ENCODE data around the gene GXYLT2.
A peak's percentile ranks its signal among the peaks of the same experiment; 100 is the strongest.
"Not testable (repeated sequence)": the region's sequence is repeated elsewhere in the genome, so short reads cannot be mapped to it uniquely, and the experiment has no call there.

Gene GXYLT2

DNA sequence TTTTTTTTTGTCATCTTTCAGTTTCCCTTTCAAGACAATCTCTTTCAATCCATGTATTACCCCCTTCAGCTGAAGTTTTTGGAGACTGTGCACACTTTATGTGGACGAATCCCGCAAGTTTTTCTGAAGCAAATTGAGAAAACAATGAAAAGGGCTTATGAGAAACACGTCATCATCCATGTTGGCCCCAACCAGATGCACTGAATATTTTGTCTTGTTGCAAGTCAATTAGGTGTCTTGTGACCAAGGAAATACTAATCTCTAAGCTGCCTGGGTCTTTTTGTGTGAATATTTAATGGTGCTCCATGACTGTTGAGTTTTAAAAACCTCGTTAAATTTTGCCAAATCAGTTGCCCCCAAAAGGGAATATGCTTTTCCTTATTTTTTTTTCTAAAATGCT is 87.1 kb downstream of the GXYLT2 start:
- no peak for DNase-seq (ENCODE audit: low read depth)

DNA sequence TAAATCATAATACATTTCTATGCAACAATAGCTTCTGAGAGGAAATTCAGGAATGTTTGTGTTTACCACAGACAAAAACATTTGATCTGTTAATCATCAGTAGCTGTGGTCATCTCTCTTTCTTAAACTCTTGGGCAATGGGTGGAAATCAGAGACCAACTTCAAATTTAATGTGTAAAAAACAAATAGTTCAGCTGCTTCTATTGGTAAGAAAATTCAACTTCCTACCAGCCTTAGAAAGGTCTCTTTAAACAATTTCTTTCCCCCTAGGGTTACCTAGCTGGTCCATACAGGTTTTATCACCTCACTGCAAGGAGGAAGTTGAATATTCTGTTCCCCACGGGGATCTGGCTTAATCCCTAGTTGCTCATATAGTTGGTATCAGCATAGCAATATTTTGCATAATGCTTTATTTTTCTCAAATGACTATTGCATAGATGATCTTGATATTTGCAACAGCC is 88.5 kb downstream of the GXYLT2 start:
- no peak for DNase-seq (ENCODE audit: low read depth)

DNA sequence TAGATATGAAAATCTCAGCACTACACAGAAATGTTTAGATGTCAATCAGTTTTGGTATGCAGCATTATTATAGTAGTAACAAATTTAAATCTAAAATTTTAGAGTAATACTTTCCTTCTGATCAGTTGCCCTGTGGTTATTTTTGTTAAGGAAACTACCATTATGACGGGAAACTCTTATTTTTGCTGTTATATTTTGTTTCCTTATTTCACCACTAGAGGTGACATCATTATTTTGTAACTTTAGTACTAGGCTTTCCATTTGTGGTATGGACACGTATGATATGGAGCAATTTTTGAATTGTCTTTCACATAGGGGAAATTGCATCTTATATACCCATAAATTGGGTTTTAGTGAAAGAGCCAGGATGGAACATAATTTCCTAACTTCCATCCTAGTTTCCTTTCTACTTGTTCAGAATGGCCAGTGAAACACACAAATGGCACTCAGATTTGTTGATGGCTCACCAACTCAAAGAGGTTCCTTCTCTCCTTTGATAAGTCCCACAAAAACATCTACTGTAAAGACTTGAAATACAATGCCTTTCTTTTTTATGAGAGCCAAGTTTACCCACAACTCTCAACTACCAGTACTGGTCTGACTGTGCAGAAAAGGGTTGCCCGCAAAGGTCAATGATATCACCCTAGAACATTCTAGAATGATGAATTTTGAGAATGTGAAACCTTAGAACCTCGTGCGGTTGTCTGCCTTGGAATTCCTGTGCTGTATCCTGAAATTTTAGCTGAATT is 89.4 kb downstream of the GXYLT2 start:
- no peak for DNase-seq (ENCODE audit: low read depth)

DNA sequence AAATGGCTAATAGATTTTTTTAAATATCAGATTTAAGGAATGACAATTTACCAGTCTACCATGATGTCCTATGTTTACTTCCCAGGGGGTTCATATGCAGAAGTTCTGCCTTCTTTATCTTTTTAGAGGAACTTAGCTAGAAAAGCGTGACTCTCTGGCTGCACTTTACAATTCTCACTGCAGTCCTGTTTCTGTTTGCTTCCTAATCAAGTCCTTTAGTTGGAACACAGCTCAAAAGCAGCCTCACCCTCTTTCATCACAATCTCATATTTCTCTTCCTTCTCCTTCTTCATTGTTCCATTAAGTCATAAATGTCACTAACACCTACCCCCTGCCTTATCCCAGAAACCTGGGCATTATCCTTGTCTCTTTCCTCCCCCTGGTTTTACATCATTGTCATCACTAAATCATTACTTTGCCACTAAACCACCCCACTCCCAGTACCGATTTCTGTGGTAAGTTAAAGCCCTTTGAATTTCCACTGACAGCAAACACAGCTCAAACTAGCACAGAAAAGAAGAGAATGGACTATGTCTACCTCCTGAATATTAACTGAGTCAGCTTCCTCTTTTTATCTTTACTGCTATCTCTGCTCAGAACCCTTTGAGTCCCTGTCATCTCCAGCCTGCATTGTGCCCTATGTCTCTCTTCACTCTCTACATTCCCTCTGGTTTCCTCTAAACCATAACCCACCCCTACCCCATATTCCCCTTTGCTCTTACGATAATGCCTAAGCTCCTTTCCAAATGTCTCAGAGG is 94.9 kb downstream of the GXYLT2 start:
- no peak for DNase-seq (ENCODE audit: low read depth)

DNA sequence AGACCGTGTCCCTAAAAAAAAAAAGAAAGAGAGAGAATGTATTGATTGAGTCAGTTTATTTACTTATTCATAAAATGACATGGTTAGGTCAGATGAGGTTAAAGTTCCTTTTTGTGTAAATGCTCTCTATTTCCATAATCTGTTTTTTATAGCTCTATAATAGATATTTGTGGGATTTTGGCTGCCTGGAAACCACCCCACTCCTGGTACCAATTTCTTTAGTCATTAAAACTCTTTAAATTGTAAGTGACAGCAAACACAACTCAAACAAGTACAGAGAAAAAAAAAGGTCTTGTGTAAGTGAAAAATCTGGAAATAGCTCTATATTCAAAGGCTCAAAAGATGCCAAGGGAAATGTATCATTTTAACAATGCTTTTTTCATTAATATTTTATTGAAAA is 97.7 kb downstream of the GXYLT2 start:
- DNase-seq (ENCODE audit: low read depth): no peak

DNA sequence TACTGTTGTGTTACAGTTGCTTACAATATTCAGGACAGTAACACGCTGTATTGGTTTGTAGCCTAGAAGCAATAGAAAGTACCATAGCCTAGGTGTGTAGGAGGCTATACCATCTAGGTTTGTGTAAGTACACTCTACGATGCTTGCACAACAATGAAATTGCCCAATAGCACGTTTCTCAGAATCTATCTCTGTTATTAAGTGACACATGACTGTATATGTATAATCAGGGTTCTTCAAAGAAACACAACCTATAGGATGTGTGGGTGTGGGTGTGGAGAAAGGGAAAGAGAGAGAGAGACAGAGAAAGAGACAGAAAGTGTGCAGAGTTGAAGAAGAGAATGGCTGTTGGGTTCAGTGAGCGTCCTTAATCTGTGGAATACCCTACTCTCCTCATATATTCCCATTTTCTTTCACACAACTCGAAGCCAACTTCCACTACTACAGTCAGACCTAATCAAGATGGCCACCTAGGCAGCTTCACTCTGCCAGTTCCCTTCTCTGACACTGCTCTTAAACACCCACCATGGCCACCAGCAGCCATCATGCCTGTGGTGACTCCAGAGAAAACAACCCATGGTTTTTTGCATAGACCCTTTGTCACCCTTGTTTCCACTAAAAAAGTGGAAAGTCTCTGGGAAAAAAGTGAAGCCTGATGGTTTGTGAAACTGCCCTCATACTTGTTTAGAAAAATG is 103.0 kb downstream of the GXYLT2 start:
- no peak for DNase-seq (ENCODE audit: low read depth)

DNA sequence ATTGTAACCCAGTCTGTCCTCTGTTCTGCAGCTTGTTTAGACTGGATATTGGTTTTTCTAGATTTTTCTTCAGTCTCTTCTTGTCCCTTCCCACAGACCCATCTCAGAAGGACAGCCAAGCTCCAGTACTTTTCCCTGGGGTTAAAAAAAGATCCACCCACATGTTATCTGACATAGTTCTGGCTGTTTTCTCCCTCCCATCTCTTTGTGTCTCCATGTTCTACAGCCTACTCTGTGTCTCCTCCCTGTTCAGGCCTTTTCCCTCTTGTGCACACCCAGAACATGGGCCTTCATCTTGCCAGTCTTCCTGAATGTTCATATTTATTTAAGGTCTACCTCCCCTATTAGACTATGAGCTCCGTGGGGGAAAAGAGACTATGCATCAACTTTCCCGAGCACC is 103.7 kb downstream of the GXYLT2 start:
- DNase-seq (ENCODE audit: low read depth): no peak

DNA sequence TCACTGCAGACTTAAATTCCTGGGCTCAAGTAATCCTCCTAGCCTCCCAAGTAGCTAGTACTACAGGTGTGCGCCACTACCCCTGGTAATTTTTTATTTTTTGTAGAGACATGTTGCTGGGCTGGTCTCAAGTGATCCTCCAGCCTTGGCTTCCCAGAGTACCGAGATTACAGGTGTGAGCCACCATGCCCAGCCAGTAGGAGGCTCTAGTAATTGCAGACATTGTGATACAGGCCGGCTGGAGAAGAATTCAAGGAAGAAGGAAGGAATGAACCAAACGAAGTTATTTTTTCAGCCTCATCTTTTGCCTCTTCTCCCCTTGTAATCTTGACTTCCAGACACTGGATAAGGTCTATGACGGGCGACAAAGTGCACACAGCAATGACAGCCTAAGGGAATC is 105.5 kb downstream of the GXYLT2 start:
- DNase-seq (ENCODE audit: low read depth): no peak

DNA sequence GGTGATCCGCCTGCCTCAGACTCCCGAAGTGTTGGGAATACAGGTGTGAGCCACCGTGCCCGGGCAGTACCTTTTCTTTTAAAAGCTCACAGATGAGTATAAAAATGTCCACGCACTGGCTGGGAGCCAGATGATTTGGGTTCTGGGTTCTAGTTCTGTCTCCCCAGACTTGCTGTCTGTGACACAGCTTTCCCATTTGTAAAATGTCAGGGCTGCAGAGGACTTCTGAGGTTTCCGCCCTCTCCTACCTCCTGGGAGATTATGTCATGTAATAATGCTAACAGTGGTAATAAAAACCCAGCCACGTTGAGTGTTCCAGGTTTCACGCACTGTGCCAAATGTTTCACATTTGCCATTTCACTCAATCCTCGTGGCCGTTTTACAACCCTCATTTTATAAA is 107.5 kb downstream of the GXYLT2 start:
- no peak for DNase-seq (ENCODE audit: low read depth)

DNA sequence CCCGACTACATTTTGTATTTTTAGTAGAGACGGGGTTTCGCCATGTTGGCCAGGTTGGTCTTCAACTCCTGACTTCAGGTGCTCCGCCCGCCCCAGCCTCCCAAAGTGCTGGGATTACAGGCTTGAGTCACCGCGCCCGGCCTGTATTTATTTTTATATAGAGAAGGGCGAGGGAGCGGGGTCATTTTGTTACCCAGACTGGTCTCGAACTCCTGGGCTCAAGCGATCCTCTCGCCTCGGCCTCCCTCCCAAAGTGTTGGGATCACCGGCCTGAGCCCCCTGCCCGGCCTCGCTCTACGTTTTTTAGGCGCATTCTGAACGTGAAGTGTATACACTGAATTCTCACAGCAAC is 108.3 kb downstream of the GXYLT2 start:
- DNase-seq (ENCODE audit: low read depth): no peak

DNA sequence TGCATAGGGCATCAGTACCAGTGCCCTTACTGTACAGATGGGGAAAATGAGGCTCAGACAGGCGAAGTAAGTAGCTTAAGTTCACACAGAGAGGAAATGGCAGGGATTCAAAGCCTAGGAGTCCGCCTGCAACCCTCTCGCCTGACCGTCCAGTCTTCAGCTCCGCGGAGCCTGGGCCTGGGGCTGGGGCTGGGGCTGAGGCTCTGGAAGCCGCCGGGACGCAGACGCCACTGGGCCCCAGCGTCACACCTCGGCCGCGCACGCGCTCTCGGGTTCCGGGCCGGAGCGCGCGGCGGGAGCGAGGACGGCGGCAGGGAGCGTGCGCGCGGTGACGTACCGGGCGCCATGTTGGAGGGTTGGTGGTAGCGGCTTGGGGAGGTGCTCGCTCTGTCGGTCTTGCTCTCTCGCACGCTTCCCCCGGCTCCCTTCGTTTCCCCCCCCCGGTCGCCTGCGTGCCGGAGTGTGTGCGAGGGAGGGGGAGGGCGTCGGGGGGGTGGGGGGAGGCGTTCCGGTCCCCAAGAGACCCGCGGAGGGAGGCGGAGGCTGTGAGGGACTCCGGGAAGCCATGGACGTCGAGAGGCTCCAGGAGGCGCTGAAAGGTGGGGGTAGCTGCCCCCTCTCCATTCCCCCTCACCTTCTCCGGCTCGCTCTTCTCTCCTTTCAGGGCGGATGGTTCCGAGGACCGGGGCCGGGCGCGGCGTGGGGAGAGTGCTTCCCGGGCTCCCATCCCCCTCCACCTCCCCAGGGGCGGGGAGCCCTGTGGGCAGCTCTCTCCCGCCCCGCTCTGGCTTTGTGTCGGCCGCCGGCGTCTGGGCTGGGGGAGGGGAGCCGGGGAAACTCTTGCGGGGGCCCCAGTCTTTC is 108.9 kb downstream of the GXYLT2 start, which contains the start of gene PPP4R2:
PPP4R2 (plus strand) TSS at position 339 of the 861 bp plus-strand sequence; CDS start at position 566, 227 bp downstream.
- peak; percentile 92 for DNase-seq (ENCODE audit: low read depth)

DNA sequence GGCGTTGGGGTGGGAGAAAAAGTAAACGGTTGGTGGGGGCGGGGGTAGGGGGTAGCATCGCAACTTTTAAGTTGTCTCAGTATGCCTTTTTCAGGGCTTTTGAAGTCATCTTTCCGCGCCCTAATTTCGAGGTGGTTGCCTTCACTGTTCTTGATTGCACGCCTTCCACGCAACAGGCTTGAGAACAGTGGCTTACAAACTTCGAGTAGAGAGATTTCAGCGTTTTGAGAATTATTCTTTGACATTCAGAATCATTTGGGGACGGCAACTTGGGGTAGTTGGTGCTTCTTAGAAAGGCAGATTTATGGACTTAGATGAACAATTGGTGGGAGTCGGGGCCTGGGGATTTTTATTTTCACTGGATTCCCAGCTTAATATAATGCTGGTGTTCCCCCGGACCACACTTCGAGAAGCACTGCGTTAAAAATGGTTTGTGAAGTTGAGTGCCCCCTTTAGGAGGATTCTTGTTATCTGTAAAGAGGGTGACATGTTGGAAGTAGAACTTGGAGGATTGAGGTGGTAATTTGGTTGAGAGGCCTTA is 109.6 kb downstream of the GXYLT2 start:
- no peak for DNase-seq (ENCODE audit: low read depth)

DNA sequence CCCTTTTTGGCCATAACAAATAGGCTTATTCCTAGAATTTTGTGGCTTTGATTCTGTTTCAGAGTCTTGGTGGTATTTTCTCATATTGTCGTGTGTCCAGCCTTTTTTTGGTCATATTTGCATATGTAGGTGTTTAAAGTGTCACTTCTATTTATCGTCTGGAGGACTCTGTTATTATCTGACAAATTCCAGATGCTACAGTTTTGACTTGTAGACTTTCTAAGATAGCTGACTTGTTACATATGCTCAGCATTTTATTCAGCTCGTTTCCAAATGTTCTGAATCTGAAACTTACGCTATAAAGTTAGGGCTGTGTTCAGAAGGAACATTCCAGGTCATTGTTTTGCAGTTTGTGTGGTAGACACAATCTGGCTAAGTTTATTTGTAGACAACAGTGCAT is 110.6 kb downstream of the GXYLT2 start:
- DNase-seq (ENCODE audit: low read depth): no peak

DNA sequence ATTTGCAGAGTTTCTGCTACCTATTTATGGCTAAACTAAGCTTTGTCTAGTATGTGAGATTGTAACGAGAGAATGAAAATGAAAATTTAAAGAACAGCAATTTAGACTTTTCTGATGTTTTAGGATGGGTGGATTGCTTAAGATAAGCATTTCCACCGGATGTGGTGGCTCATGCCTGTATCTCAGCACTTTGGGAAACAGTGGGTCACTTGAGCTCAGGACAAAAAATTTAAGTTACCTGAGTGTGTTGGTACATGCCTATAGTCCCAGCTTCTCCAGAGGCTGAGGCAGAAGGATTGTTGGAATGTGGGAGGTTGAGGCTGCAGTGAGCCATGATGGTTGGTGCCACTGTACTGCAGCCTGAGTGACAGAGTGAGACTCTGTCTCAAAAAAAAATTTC is 112.1 kb downstream of the GXYLT2 start:
- DNase-seq (ENCODE audit: low read depth): no peak

DNA sequence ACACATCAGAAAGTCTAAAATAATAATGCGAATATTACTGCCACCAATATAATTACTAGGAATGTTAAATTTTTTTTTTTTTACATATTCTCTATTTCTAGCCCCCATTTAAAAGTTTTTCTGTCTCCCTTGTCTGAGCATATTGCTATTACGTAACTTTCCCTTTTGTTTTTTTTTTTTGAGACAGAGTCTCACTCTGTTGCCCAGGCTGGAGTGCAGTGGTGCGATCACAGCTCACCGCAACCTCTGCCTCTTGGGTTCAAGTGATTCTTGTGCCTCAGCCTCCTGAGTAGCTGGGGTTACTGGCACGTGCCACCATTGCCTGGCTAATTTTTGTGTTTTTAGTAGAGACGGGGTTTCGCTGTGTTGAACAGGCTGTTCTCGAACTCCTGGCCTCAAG is 115.2 kb downstream of the GXYLT2 start:
- not testable (repeated sequence) for DNase-seq (ENCODE audit: low read depth)

DNA sequence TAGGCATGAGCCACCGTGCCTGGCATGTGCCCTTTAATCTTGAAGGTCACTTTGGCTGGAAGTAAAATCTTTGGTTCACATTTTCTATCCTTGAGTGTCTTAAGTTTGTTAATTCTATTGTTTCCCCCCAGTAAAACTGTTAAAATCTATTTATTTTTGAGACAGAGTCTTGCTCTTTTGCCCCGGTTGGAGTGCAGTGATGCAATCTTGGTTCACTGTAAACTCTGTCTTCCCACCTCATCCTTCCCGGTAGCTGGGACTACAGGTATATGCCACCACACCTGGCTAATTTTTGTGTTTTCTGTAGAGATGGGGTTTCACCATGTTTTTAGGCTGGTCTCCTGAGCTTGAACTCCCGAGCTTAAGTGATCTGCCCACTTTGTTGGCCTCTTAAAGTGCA is 116.5 kb downstream of the GXYLT2 start:
- DNase-seq (ENCODE audit: low read depth): no peak

DNA sequence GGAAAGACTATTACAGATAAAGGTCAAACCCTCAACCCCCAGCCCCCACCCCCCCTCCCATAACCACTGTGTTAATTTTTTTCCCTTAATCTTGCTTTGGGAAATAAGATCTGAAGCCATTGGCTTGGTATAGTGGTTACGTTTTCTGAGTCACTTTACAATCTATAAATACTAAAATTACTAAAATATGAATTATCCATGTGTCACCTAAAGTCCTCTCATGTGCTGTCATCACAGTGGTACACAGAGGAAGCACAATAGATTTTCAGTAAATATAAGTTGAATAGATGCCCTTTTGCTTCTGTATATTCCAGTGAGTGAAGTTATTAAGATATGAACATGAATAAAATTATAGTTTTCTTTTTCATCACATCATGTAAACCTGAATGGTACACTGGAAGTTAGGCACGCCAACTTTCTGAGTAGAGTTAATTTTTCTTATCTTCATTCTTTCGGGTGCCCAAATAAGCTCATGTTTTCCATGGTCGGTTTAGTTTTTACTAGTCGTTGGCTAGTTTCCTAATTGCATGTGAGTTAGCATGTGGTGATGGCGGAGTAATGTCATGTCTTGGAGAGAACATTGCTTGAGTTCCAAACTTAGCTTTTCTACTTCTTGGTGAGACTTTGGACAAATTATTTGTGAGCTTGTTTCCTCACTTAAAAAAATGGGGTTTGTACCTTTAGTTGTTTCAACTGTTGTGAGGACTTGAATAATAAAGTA is 120.3 kb downstream of the GXYLT2 start:
- DNase-seq (ENCODE audit: low read depth): no peak

DNA sequence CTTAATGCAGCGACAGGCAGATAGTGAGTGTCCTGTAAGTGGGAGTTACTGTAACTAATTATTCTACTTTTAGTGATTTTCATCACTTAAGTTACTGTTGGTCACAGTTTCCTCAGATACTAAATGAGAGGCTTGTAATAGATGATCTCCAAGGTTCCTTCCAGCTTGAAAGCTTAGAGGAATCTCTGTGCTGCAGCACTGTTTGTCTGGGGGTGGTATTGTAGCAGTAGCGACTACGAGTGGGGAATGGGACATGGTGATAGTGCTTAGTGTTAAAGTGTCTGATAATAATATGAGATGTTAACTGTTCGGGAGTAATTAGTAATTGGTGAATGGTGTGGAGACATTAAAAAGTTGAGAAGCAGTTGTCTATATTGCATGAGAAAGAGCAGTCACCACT is 121.2 kb downstream of the GXYLT2 start:
- DNase-seq (ENCODE audit: low read depth): no peak

DNA sequence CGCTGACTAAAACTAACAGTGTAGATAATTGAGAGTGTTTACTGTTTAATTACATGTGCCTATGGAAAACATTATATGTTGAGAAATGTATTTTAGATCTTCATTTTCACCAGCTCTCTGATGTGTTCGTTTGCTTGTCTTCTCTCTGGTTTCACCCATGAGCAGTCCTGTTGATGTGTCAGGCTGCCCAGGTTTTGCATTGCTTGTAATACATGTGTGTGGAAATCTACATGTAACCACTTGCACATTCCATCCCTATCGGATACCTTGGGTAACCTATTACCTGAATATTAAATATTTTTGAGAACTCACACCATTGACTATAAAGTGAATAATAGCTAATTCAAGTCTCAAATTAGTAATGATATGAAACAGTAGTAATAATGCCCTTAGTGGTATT is 121.9 kb downstream of the GXYLT2 start:
- DNase-seq (ENCODE audit: low read depth): no peak

DNA sequence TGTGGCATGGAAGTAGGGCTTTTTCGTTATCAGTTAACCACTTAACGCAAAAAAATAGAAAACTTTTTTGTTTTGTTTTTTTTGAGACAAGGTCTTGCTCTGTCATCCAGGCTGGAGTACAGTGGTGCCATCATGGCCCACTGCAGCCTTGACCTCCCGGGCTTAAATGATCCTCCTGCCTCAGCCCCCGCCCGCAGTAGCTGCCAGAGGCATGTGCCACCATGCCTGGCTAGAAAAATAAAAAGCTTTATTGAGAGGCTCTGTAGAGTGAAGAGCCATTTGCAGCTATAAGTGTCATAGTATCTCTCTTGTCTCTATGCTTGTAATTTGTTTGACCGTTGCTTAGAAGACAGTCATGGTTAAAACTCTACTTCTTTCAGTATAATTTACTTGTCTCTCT is 122.3 kb downstream of the GXYLT2 start:
- DNase-seq (ENCODE audit: low read depth): no peak

DNA sequence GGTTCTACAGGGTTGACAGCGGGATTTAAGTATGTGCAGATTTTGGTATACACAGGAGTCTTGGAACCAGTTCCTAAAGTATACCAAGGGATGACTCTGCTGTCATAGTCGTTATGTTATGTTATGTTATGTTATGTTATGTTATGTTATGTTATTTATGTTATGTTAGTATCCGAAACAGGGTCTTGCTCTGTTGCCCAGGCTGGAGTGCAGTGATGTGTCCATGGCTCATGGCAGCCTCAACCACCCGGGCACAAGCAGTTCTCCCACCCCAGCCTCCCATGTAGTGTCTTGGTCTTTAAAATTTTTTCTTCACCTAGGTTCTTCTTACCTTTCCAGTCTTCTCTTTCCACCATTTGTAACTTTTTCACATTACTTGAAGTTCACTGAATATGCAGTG is 130.5 kb downstream of the GXYLT2 start:
- DNase-seq (ENCODE audit: low read depth): no peak
